ENCODE results near the gene UPP1.

DNA sequence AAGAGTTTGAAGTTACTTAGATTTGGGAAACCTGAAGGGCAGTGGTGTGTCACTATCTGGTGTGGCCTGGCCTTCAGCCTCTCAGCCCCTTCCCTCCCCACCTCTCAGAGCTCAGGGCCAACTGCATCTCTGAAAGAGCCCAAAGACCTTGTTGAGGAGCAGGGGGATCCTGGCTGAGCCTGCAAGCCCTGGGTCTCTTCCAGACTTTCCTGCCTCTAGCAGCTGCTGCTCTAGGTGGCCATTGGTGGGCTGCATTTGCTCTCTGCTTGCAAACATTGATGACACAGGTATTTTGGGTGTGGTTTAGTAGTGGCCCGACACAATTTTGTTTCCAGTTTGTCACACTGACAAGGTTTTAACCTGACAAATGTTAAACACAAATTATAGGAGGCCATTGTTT, 3.1 kb upstream of the UPP1 start:
- TF ChIP-seq POLR2AphosphoS5 (IDR thresholded peaks at IDR 0.05; ENCODE audit: low read depth, low read length) (no peak), SIN3A (IDR thresholded peaks at IDR 0.05; ENCODE audit: borderline replicate concordance, insufficient read depth, low read length) (no peak)
- TF ChIP-seq, protein P1, sequence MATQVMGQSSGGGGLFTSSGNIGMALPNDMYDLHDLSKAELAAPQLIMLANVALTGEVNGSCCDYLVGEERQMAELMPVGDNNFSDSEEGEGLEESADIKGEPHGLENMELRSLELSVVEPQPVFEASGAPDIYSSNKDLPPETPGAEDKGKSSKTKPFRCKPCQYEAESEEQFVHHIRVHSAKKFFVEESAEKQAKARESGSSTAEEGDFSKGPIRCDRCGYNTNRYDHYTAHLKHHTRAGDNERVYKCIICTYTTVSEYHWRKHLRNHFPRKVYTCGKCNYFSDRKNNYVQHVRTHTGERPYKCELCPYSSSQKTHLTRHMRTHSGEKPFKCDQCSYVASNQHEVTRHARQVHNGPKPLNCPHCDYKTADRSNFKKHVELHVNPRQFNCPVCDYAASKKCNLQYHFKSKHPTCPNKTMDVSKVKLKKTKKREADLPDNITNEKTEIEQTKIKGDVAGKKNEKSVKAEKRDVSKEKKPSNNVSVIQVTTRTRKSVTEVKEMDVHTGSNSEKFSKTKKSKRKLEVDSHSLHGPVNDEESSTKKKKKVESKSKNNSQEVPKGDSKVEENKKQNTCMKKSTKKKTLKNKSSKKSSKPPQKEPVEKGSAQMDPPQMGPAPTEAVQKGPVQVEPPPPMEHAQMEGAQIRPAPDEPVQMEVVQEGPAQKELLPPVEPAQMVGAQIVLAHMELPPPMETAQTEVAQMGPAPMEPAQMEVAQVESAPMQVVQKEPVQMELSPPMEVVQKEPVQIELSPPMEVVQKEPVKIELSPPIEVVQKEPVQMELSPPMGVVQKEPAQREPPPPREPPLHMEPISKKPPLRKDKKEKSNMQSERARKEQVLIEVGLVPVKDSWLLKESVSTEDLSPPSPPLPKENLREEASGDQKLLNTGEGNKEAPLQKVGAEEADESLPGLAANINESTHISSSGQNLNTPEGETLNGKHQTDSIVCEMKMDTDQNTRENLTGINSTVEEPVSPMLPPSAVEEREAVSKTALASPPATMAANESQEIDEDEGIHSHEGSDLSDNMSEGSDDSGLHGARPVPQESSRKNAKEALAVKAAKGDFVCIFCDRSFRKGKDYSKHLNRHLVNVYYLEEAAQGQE (IDR thresholded peaks at IDR 0.05; ENCODE audit: insufficient read depth in 1 of 2, low read depth in 2 of 2, low read length in 2 of 2) = no peak
